Osteocyte (in vitro differentiated cells): ENCODE data around the gene LRFN3. TPM values are rescaled to one million over a fixed set of nuclear protein-coding genes. Genes with fewer than 3 reads are reported as not detected.
"Not testable (repeated sequence)": the region's sequence is repeated elsewhere in the genome, so short reads cannot be mapped to it uniquely, and the experiment has no call there.

Source experiments
- DNase-seq: peaks from one replicate; pipeline ENCODE4 v3.0.0; 2021; ENCODE audit warnings: mixed read lengths; ENCODE audit not compliant: unreplicated experiment; ENCODE audit errors: extremely low spot score
- H3K27ac Mint-ChIP-seq: one replicate; pipeline ENCODE4 v1.8.0; 2021; ENCODE audit warnings: mild to moderate bottlenecking, mixed read lengths; ENCODE audit not compliant: unreplicated experiment
- H3K27me3 Mint-ChIP-seq: one replicate; pipeline ENCODE4 v1.8.0; 2021; ENCODE audit warnings: mixed read lengths; ENCODE audit not compliant: unreplicated experiment
- H3K36me3 Mint-ChIP-seq: one replicate; pipeline ENCODE4 v1.8.0; 2021; ENCODE audit warnings: mixed read lengths; ENCODE audit not compliant: unreplicated experiment
- H3K4me1 Mint-ChIP-seq: one replicate; pipeline ENCODE4 v1.8.0; 2021; ENCODE audit warnings: mixed read lengths; ENCODE audit not compliant: unreplicated experiment
- H3K4me3 Mint-ChIP-seq: one replicate; pipeline ENCODE4 v1.8.0; 2021; ENCODE audit warnings: mild to moderate bottlenecking, moderate library complexity, mixed read lengths; ENCODE audit not compliant: unreplicated experiment
- H3K9me3 Mint-ChIP-seq: one replicate; pipeline ENCODE4 v1.8.0; 2021; ENCODE audit warnings: mixed read lengths; ENCODE audit not compliant: unreplicated experiment
- CTCF ChIP-seq: fragments of 200-600 bp; sonication (generic); IDR thresholded peaks from 2 replicates; pipeline ENCODE4 v1.5.0; 2021; ENCODE audit warnings: antibody characterized with exemption, mild to moderate bottlenecking, moderate library complexity
- total RNA-seq: library from RNA; stranded (reverse); gene quantifications from 2 replicates; pipeline ENCODE4 v1.2.1, GENCODE V29; 2021

LRFN3 gene
- total RNA-seq, 1 donor from 2014 or later, result 25.0 TPM

- Mint-ChIP-seq H3K4me3 (no peak overlapping the region), H3K36me3 (peaks cover 33% of the 10 kb centered on the region), H3K27me3 (no peaks in the 10 kb centered on the region), H3K4me1 (no peaks in the 10 kb centered on the region), H3K9me3 (no peaks in the 10 kb centered on the region), H3K27ac (no peak overlapping the region)
- TF ChIP-seq CTCF, result no peak
- DNase-seq, result no peak
These were observed 46.0 kb upstream of the LRFN3 start for GRCh38 chr19:35890113-35890650.

- H3K27me3 Mint-ChIP-seq, H3K4me3 Mint-ChIP-seq, DNase-seq, H3K9me3 Mint-ChIP-seq, H3K4me1 Mint-ChIP-seq, H3K27ac Mint-ChIP-seq: not testable (repeated sequence)
- H3K36me3 Mint-ChIP-seq, result peaks cover 34% of the 10 kb centered on the region
These were observed 44.4 kb upstream of the LRFN3 start for GRCh38 chr19:35891819-35892218.

GRCh38 chr19:35894342-35894741 lies 41.8 kb upstream of the LRFN3 start:
- Mint-ChIP-seq H3K36me3 (peaks cover 21% of the 10 kb centered on the region), H3K27me3 (no peaks in the 10 kb centered on the region), H3K27ac (no peak overlapping the region), H3K9me3 (no peaks in the 10 kb centered on the region), H3K4me1 (peaks cover 8% of the 10 kb centered on the region), H3K4me3 (no peak overlapping the region)
- no peak for TF ChIP-seq CTCF
- DNase-seq, result no peak

- Mint-ChIP-seq H3K9me3 (no peaks in the 10 kb centered on the region), H3K27me3 (no peaks in the 10 kb centered on the region), H3K4me1 (peaks cover 14% of the 10 kb centered on the region), H3K36me3 (peaks cover 12% of the 10 kb centered on the region), H3K27ac (no peak overlapping the region), H3K4me3 (no peak overlapping the region)
- no peak for TF ChIP-seq CTCF
- DNase-seq, result no peak
These were observed 40.1 kb upstream of the LRFN3 start for GRCh38 chr19:35895911-35896642.

GRCh38 chr19:35896643-35897040 lies 39.5 kb upstream of the LRFN3 start:
- DNase-seq, result no peak
- H3K4me1 Mint-ChIP-seq, result peaks cover 17% of the 10 kb centered on the region
- H3K36me3 Mint-ChIP-seq, result peaks cover 12% of the 10 kb centered on the region

More at GRCh38 chr19:35896643-35897040, 39.5 kb upstream of the LRFN3 start:
- no peak for TF ChIP-seq CTCF
- H3K27ac Mint-ChIP-seq, result no peak overlapping the region
- no peaks in the 10 kb centered on the region for H3K9me3 Mint-ChIP-seq
- no peaks in the 10 kb centered on the region for H3K27me3 Mint-ChIP-seq
- H3K4me3 Mint-ChIP-seq, result no peak overlapping the region
